Activated CD8-positive, alpha-beta T cell treated with anti-CD3 and anti-CD28 coated beads, Interleukin-2, amount 10 ng/mL, durations not matched to agents 7 days and 5 days (primary cell): ENCODE results near the gene AP1M2. TPM values are rescaled to one million over a fixed set of nuclear protein-coding genes. Genes with fewer than 3 reads are reported as not detected.

Experiments
- ATAC-seq: fragments of 150-1000 bp; cut with Tn5 transposase; one replicate; pipeline ENCODE4 v1.10.0; 2021; ENCODE audit warnings: moderate library complexity
- CTCF ChIA-PET: fragments of 350-600 bp; sonication (Branson Sonifier 250); formaldehyde crosslinking; loops from one replicate; lab custom pipeline; 2021; ENCODE audit warnings: antibody characterized with exemption; lab: Charles Lee
- POLR2A ChIA-PET: fragments of 350-600 bp; sonication (Branson Sonifier 250); formaldehyde crosslinking; loops from one replicate; lab custom pipeline; 2021; ENCODE audit warnings: antibody characterized with exemption; lab: Charles Lee
- DNase-seq: peaks from one replicate; pipeline ENCODE4 v3.0.0-alpha.2; 2020
- H3K27ac Mint-ChIP-seq: one replicate; pipeline ENCODE4 v1.8.0; 2021; ENCODE audit warnings: mild to moderate bottlenecking, mixed read lengths
- H3K27me3 Mint-ChIP-seq: one replicate; pipeline ENCODE4 v1.8.0; 2021; ENCODE audit warnings: low read depth, mixed read lengths
- H3K36me3 Mint-ChIP-seq: one replicate; pipeline ENCODE4 v1.8.0; 2021; ENCODE audit warnings: low read depth, mixed read lengths
- H3K4me1 Mint-ChIP-seq: one replicate; pipeline ENCODE4 v1.8.0; 2021; ENCODE audit warnings: low read depth, mixed read lengths
- H3K4me3 Mint-ChIP-seq: one replicate; pipeline ENCODE4 v1.8.0; 2021; ENCODE audit warnings: mild to moderate bottlenecking, mixed read lengths
- H3K9me3 Mint-ChIP-seq: one replicate; pipeline ENCODE4 v1.8.0; 2022; ENCODE audit warnings: mixed read lengths; ENCODE audit not compliant: insufficient read depth
- total RNA-seq, 2 experiments: library from RNA; stranded (reverse); gene quantifications; one replicate each; pipeline ENCODE4 v1.2.3, GENCODE V29; 2021

AP1M2 gene
- total RNA-seq, 2 experiments from 2014 or later: not detected

- Mint-ChIP-seq H3K4me1 (peaks cover 49% of the 10 kb centered on the region), H3K27me3 (no peaks in the 10 kb centered on the region), H3K27ac (no peak overlapping the region), H3K4me3 (no peak overlapping the region), H3K36me3 (peaks cover 28% of the 10 kb centered on the region), H3K9me3 (no peaks in the 10 kb centered on the region)
- ATAC-seq (no peak), DNase-seq (no peak)
- ChIA-PET CTCF (interaction anchor here (1.1 to 1.2 kb wide), 2 partner anchors 26 to 38 kb away, joined by 3 to 4 read pairs; no protein-coding TSS in a partner anchor), POLR2A (interaction anchor here (6.7 kb wide), 1 partner anchor 16 kb away, joined by 35 read pairs; no protein-coding TSS in a partner anchor)
Measured at GRCh38 chr19:10618846-10619245, 31.7 kb upstream of the AP1M2 start.

GRCh38 chr19:10617409-10618121 is 30.5 kb upstream of the AP1M2 start:
- Mint-ChIP-seq H3K9me3 (no peaks in the 10 kb centered on the region), H3K4me1 (peaks cover 50% of the 10 kb centered on the region), H3K4me3 (no peak overlapping the region), H3K36me3 (peaks cover 36% of the 10 kb centered on the region), H3K27ac (peak overlapping the region; percentile 27), H3K27me3 (no peaks in the 10 kb centered on the region)
- ATAC-seq: no peak
- ChIA-PET CTCF (interaction anchor here (1.4 kb wide), 1 partner anchor 36 kb away, joined by 10 read pairs; no protein-coding TSS in a partner anchor), POLR2A (interaction anchor here (0.6 to 6.7 kb wide), 2 partner anchors 14 to 316 kb away, joined by 5 to 35 read pairs; no protein-coding TSS in a partner anchor)
- DNase-seq: no peak

GRCh38 chr19:10615429-10616023 is 28.4 kb upstream of the AP1M2 start:
- ChIA-PET CTCF (interaction anchor here (0.7 to 1.3 kb wide), 4 partner anchors 19 to 102 kb away, joined by 3 to 4 read pairs (median 3); partner anchors contain the start of gene DNM2), POLR2A (interaction anchor here (0.6 to 1.7 kb wide), 3 partner anchors 12 to 38 kb away, joined by 3 to 11 read pairs (median 3); no protein-coding TSS in a partner anchor)
- Mint-ChIP-seq H3K27me3 (no peaks in the 10 kb centered on the region), H3K4me1 (peaks cover 35% of the 10 kb centered on the region), H3K27ac (peak overlapping the region; percentile 80), H3K4me3 (peak overlapping the region; percentile 18), H3K9me3 (no peaks in the 10 kb centered on the region), H3K36me3 (peaks cover 22% of the 10 kb centered on the region)
- DNase-seq: no peak
- no peak for ATAC-seq

- Mint-ChIP-seq H3K4me3 (no peak overlapping the region), H3K4me1 (peaks cover 26% of the 10 kb centered on the region), H3K27me3 (no peaks in the 10 kb centered on the region), H3K36me3 (peaks cover 18% of the 10 kb centered on the region), H3K27ac (peak overlapping the region; percentile 55), H3K9me3 (no peaks in the 10 kb centered on the region)
- DNase-seq (no peak), ATAC-seq (no peak)
- POLR2A ChIA-PET: interaction anchor here (0.6 to 2.0 kb wide), 2 partner anchors 9 to 10 kb away, joined by 3 to 10 read pairs; no protein-coding TSS in a partner anchor
- CTCF ChIA-PET: interaction anchor here (2.2 to 3.6 kb wide), 2 partner anchors 32 kb away, joined by 10 to 14 read pairs; no protein-coding TSS in a partner anchor
Measured at GRCh38 chr19:10612499-10613119, 25.5 kb upstream of the AP1M2 start.

- Mint-ChIP-seq H3K4me1 (peaks cover 24% of the 10 kb centered on the region), H3K36me3 (peaks cover 18% of the 10 kb centered on the region), H3K27me3 (no peaks in the 10 kb centered on the region), H3K9me3 (no peaks in the 10 kb centered on the region), H3K4me3 (no peak overlapping the region), H3K27ac (no peak overlapping the region)
- ATAC-seq: no peak
- DNase-seq: no peak
- ChIA-PET CTCF (interaction anchor here (2.2 to 3.6 kb wide), 2 partner anchors 31 to 33 kb away, joined by 10 to 14 read pairs; no protein-coding TSS in a partner anchor), POLR2A (interaction anchor here (0.6 to 2.0 kb wide), 4 partner anchors 8 to 37 kb away, joined by 3 to 10 read pairs (median 4); no protein-coding TSS in a partner anchor)
Measured at GRCh38 chr19:10611907-10612306, 24.8 kb upstream of the AP1M2 start.

- H3K4me3 Mint-ChIP-seq: peak overlapping the region; percentile 94
- peak overlapping the region; percentile 100 for H3K27ac Mint-ChIP-seq
- no peaks in the 10 kb centered on the region for H3K9me3 Mint-ChIP-seq
- peaks cover 16% of the 10 kb centered on the region for H3K36me3 Mint-ChIP-seq
- peak; percentile 34 for DNase-seq
- no peak for ATAC-seq
- H3K4me1 Mint-ChIP-seq: peaks cover 26% of the 10 kb centered on the region
- peaks cover 5% of the 10 kb centered on the region for H3K27me3 Mint-ChIP-seq
- POLR2A ChIA-PET: interaction anchor here (0.6 to 3.8 kb wide), 19 partner anchors 7 to 199 kb away, joined by 3 to 35 read pairs (median 5); partner anchors contain the start of gene SLC44A2
- CTCF ChIA-PET: interaction anchor here (0.9 to 6.5 kb wide), 9 partner anchors 9 to 113 kb away, joined by 3 to 70 read pairs (median 3); partner anchors contain the start of genes DNM2 and QTRT1
Measured at GRCh38 chr19:10604460-10604980, 17.4 kb upstream of the AP1M2 start.

- H3K9me3 Mint-ChIP-seq: no peaks in the 10 kb centered on the region
- H3K4me1 Mint-ChIP-seq: peaks cover 26% of the 10 kb centered on the region
- ATAC-seq (peak; percentile 26), DNase-seq (peak; percentile 55)
- H3K27ac Mint-ChIP-seq: peak overlapping the region; percentile 100
- peaks cover 6% of the 10 kb centered on the region for H3K27me3 Mint-ChIP-seq
- ChIA-PET POLR2A (interaction anchor here (0.6 to 3.8 kb wide), 23 partner anchors 8 to 199 kb away, joined by 3 to 35 read pairs (median 4); partner anchors contain the start of gene SLC44A2), CTCF (interaction anchor here (0.9 to 6.5 kb wide), 10 partner anchors 9 to 215 kb away, joined by 3 to 70 read pairs (median 3); partner anchors contain the start of genes DNM2 and QTRT1)
- H3K4me3 Mint-ChIP-seq: peak overlapping the region; percentile 94
- peaks cover 16% of the 10 kb centered on the region for H3K36me3 Mint-ChIP-seq
Measured at GRCh38 chr19:10603873-10604459, 16.9 kb upstream of the AP1M2 start.

GRCh38 chr19:10603084-10603872 is 16.2 kb upstream of the AP1M2 start:
- POLR2A ChIA-PET: interaction anchor here (0.6 to 3.8 kb wide), 25 partner anchors 9 to 198 kb away, joined by 3 to 35 read pairs (median 4); partner anchors contain the start of genes KRI1, QTRT1 and SLC44A2
- peaks cover 29% of the 10 kb centered on the region for H3K4me1 Mint-ChIP-seq
- DNase-seq: peak; percentile 93
- peak; percentile 66 for ATAC-seq
- peak overlapping the region; percentile 100 for H3K27ac Mint-ChIP-seq
- H3K27me3 Mint-ChIP-seq: peaks cover 6% of the 10 kb centered on the region
- no peaks in the 10 kb centered on the region for H3K9me3 Mint-ChIP-seq
- CTCF ChIA-PET: interaction anchor here (1.0 to 6.5 kb wide), 6 partner anchors 8 to 215 kb away, joined by 3 to 70 read pairs (median 4); partner anchors contain the start of gene QTRT1
- peak overlapping the region; percentile 94 for H3K4me3 Mint-ChIP-seq
- peaks cover 16% of the 10 kb centered on the region for H3K36me3 Mint-ChIP-seq

- H3K4me1 Mint-ChIP-seq: peaks cover 29% of the 10 kb centered on the region
- H3K9me3 Mint-ChIP-seq: no peaks in the 10 kb centered on the region
- DNase-seq (peak; percentile 91), ATAC-seq (peak; percentile 83)
- H3K27me3 Mint-ChIP-seq: peaks cover 6% of the 10 kb centered on the region
- H3K27ac Mint-ChIP-seq: peak overlapping the region; percentile 100
- ChIA-PET CTCF (interaction anchor here (0.7 to 6.5 kb wide), 5 partner anchors 21 to 214 kb away, joined by 3 to 70 read pairs (median 3); no protein-coding TSS in a partner anchor), POLR2A (interaction anchor here (0.5 to 3.8 kb wide), 20 partner anchors 9 to 115 kb away, joined by 3 to 35 read pairs (median 4); partner anchors contain the start of genes CDKN2D, KRI1 and QTRT1)
- peak overlapping the region; percentile 94 for H3K4me3 Mint-ChIP-seq
- peaks cover 16% of the 10 kb centered on the region for H3K36me3 Mint-ChIP-seq
Measured at GRCh38 chr19:10602330-10603083, 15.4 kb upstream of the AP1M2 start.
